Fibroblast of mammary gland (primary cell): ENCODE data around the gene MTHFS.
A peak's percentile ranks its signal among the peaks of the same experiment; 100 is the strongest.

ENCODE experiments used
- DNase-seq: peaks from one replicate; pipeline ENCODE4 v3.0.0-alpha.2; 2010; ENCODE audit warnings: low read depth
- H3K4me3 ChIP-seq: 2 replicates; pipeline ENCODE4 v1.5.1; 2011; ENCODE audit warnings: low read depth, mild to moderate bottlenecking, low read length, moderate library complexity; ENCODE audit not compliant: control insufficient read depth
- CTCF ChIP-seq: conservative IDR thresholded peaks from 2 replicates; pipeline ENCODE4 v1.5.1; 2011; ENCODE audit warnings: low read depth, low read length, inconsistent platforms; ENCODE audit not compliant: control insufficient read depth, insufficient read depth

MTHFS gene

GRCh38 chr15:79820820-79821219 lies 76.0 kb downstream of the MTHFS start:
- H3K4me3 ChIP-seq = no peak overlapping the region
- no peak for DNase-seq
- no peak for TF ChIP-seq CTCF

DNA sequence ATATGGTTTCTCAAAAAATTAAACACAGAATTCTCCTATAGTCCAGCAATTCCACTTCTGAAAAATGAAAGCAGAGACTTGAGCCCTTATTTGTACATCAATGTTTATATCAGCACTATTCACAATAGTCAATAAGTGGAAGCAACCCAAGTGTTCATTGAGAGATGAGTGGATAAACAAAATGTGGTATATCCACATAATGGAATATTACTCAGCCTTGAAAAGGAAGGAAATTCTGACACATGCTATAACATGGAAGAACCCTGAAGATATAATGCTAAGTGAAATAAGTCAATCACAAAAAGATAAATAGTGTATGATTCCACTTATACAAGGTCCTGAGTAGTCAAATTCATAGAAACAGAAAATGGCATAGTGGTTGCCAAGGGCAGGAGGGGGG lies 76.6 kb downstream of the MTHFS start:
- no peak for TF ChIP-seq CTCF
- no peak overlapping the region for H3K4me3 ChIP-seq
- no peak for DNase-seq

DNA sequence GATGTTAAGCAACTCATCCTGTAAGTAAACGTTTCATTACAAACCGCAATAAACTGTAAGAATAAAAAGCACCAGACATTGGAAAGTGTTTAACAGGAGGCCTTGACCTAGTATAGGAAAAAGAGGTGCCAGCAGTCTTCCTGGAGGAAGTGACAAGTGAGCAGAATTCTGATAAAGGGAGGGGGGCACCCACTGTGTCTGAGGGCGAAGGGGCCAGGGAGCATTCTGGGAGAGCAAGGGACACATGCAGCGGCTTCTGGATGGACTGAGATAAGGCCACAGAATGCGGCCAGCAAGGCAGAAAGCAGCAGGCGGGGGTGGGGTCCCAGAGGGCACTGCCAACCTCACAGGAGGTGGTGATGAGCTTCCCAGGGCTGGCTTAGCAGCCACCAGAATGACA lies 80.2 kb downstream of the MTHFS start:
- TF ChIP-seq CTCF = no peak
- no peak overlapping the region for H3K4me3 ChIP-seq
- DNase-seq = no peak

GRCh38 chr15:79815468-79815867 lies 81.3 kb downstream of the MTHFS start:
- no peak for DNase-seq
- H3K4me3 ChIP-seq = no peak overlapping the region
- no peak for TF ChIP-seq CTCF

- DNase-seq = no peak
- no peak overlapping the region for H3K4me3 ChIP-seq
- TF ChIP-seq CTCF = no peak
These were observed 84.3 kb downstream of the MTHFS start for GRCh38 chr15:79812541-79812940.

DNA sequence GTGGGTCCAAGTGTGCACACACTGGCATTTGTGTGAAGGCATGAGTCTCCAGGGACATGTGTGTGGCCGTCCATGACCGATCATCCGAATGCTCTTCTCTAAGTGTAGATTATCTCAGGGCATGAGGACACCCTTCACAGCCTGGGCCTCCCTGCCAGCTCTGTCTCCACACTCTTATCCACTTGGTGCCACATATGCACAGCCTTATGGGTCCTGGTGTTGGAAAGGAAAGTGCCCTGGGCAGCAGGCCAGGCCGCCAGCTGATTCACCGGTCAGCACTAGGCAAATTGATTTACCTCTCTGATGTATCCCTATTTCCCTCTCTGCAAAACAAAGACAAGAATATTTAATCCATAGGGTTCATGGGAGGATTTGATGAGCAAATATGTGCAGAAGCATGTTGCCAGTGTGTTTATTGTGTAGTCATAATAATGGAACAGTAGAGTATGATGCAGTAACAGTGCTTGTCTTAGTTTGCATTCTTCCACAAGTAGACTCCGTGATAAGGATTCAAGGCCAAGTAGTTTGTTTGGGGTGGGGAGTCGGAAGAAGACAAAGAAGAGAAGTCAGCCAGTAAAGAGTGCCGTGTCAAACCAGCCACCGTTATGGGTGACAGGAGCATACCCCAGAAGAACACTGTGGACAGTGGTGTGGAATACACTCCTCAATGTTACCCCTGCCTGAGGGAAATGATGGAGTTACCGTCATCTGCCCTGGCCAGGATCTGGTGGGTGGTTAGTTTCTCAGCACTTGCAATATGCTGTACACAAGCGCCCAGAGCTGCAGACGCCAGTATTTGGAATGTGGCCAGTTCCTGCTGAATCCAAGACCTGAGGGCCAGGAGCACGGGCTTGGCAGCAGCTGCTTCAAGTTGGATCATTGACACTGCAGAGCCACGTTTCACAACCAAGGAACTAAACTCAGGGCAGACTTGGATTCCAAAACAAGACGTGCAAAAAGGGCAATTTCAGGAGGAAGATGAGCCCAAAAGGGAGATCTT lies 85.1 kb downstream of the MTHFS start:
- DNase-seq = peak; percentile 78
- no peak overlapping the region for H3K4me3 ChIP-seq
- TF ChIP-seq CTCF = no peak
